SK-N-SH (cell line): ENCODE data around the gene UCN. TPM values are rescaled to one million over a fixed set of nuclear protein-coding genes. Genes with fewer than 3 reads are reported as not detected.

ENCODE experiments used
- CTCF ChIA-PET: fragments of 300-600, 350-600 bp; formaldehyde crosslinking; extraction: SDS; loops from one replicate; lab custom pipeline; 2021; lab: Yijun Ruan, JAX
- POLR2A ChIA-PET: fragments of 350-600 bp; sonication (Branson Sonifier 250); formaldehyde crosslinking; extraction: SDS; loops from one replicate; lab custom pipeline; 2020; ENCODE audit warnings: antibody characterized with exemption, inconsistent platforms; lab: Yijun Ruan, JAX
- DNase-seq: peaks from one replicate; pipeline ENCODE4 v3.0.0; 2012
- H2AFZ ChIP-seq: fragments of 200-600 bp; sonication (generic); 2 replicates; pipeline ENCODE4 v1.8.1; 2016; ENCODE audit warnings: antibody characterized with exemption, mild to moderate bottlenecking, low read depth
- H3F3A ChIP-seq: fragments of 200-600 bp; sonication (generic); replicated peaks from 2 replicates; pipeline ENCODE3; 2016; ENCODE audit warnings: antibody characterized with exemption, mild to moderate bottlenecking; ENCODE audit not compliant: insufficient read depth
- H3K27ac ChIP-seq, 2 experiments: fragments of 200-500 bp in 1 of 2; fragments of 200-600 bp in 1 of 2; sonication (Bioruptor generic) in 1 of 2; sonication (generic), shearing (Covaris generic) in 1 of 2; 2 replicates each; pipeline versions ENCODE4 v1.5.1 to v1.6.1; 2014 to 2016; ENCODE audit warnings: low read depth in 2 of 2, inconsistent platforms in 1 of 2, low read length in 1 of 2, mild to moderate bottlenecking in 1 of 2, mixed read lengths in 1 of 2
- H3K27me3 ChIP-seq: fragments of 200-600 bp; sonication (generic), shearing (Covaris generic); 2 replicates; pipeline ENCODE4 v1.6.1; 2016; ENCODE audit warnings: mixed run types; ENCODE audit not compliant: insufficient read depth
- H3K36me3 ChIP-seq, 2 experiments: fragments of 200-500 bp in 1 of 2; fragments of 200-600 bp in 1 of 2; sonication (Bioruptor generic) in 1 of 2; sonication (generic) in 1 of 2; replicated peaks in 1 of 2; 2 replicates each; pipeline versions ENCODE3 to v1.5.1; 2014 to 2016; ENCODE audit warnings: low read length in 1 of 2, mild to moderate bottlenecking in 1 of 2; ENCODE audit not compliant: insufficient read depth in 2 of 2, control insufficient read depth in 1 of 2
- H3K4me1 ChIP-seq, 2 experiments: fragments of 200-500 bp in 1 of 2; fragments of 200-600 bp in 1 of 2; sonication (Bioruptor generic) in 1 of 2; sonication (generic), shearing (Covaris generic) in 1 of 2; 2 replicates each; pipeline versions ENCODE4 v1.5.1 to v1.6.1; 2014 to 2016; ENCODE audit warnings: low read depth in 1 of 2, low read length in 1 of 2, mixed run types in 1 of 2; ENCODE audit not compliant: insufficient read depth in 2 of 2, control insufficient read depth in 1 of 2
- H3K4me2 ChIP-seq: fragments of 200-600 bp; sonication (generic), shearing (Covaris generic); 2 replicates; pipeline ENCODE4 v1.6.1; 2017; ENCODE audit warnings: mixed run types
- H3K4me3 ChIP-seq, 2 experiments: fragments of 200-500 bp in 1 of 2; fragments of 200-600 bp in 1 of 2; sonication (Bioruptor generic) in 1 of 2; sonication (generic), shearing (Covaris generic) in 1 of 2; 2 replicates each; pipeline versions ENCODE4 v1.5.1 to v1.8.1; 2014 to 2016; ENCODE audit warnings: low read depth in 2 of 2, inconsistent platforms in 1 of 2, low read length in 1 of 2, mild to moderate bottlenecking in 1 of 2, mixed read lengths in 1 of 2, moderate library complexity in 1 of 2
- H3K79me2 ChIP-seq: fragments of 200-600 bp; sonication (generic); 2 replicates; pipeline ENCODE4 v1.8.1; 2017; ENCODE audit warnings: mild to moderate bottlenecking; ENCODE audit not compliant: insufficient read depth
- H3K9ac ChIP-seq: fragments of 200-600 bp; sonication (generic); 2 replicates; pipeline ENCODE4 v1.6.1; 2017; ENCODE audit warnings: mixed run types
- H3K9me2 ChIP-seq: fragments of 200-600 bp; sonication (generic); 2 replicates; pipeline ENCODE4 v1.6.1; 2017; ENCODE audit warnings: mixed run types
- H3K9me3 ChIP-seq: fragments of 200-600 bp; sonication (generic); 2 replicates; pipeline ENCODE4 v1.6.1; 2017; ENCODE audit warnings: mixed run types, mild to moderate bottlenecking, moderate library complexity
- H4K20me1 ChIP-seq: fragments of 200-600 bp; sonication (generic); 2 replicates; pipeline ENCODE4 v1.6.1; 2017; ENCODE audit warnings: mild to moderate bottlenecking, mixed run types; ENCODE audit not compliant: insufficient read depth
- CTCF ChIP-seq: fragments of 200-600 bp; sonication (generic); IDR thresholded peaks from 2 replicates; pipeline ENCODE4 v1.6.1; 2017; ENCODE audit warnings: antibody characterized with exemption, mild to moderate bottlenecking, moderate library complexity
- EP300 ChIP-seq, 2 experiments: IDR thresholded peaks; 2 replicates each; pipeline versions ENCODE4 v1.4.0 to v1.6.1; 2012; ENCODE audit warnings: borderline replicate concordance in 1 of 2, low read depth in 1 of 2, low read length in 1 of 2
- EZH2phosphoT487 ChIP-seq: fragments of 200-600 bp; sonication (generic); IDR thresholded peaks from 2 replicates; pipeline ENCODE4 v1.6.1; 2017; ENCODE audit warnings: low read depth, mixed run types, mild to moderate bottlenecking, antibody characterized with exemption, moderate library complexity, borderline replicate concordance
- FOSL2 ChIP-seq: IDR thresholded peaks from 2 replicates; pipeline ENCODE4 v1.4.0; 2012; ENCODE audit warnings: low read depth, mild to moderate bottlenecking, moderate library complexity, borderline replicate concordance
- FOXJ3 ChIP-seq: sonication (generic); formaldehyde crosslinking; IDR thresholded peaks from 2 replicates; pipeline ENCODE4 v1.5.1; 2020; ENCODE audit warnings: mild to moderate bottlenecking, missing genetic modification reagents
- FOXM1 ChIP-seq: IDR thresholded peaks from 2 replicates; pipeline ENCODE4 v1.4.0; 2012; ENCODE audit warnings: low read depth, mild to moderate bottlenecking
- JUND ChIP-seq: IDR thresholded peaks from 2 replicates; pipeline ENCODE4 v1.4.0; 2012
- MAX ChIP-seq: IDR thresholded peaks from 2 replicates; pipeline ENCODE4 v1.4.0; 2012; ENCODE audit warnings: low read depth
- MXI1 ChIP-seq: IDR thresholded peaks from 2 replicates; pipeline ENCODE4 v1.6.1; 2012; ENCODE audit warnings: mild to moderate bottlenecking, low read depth, low read length, improper control_type of control experiment
- NFIC ChIP-seq: IDR thresholded peaks from 2 replicates; pipeline ENCODE4 v1.4.0; 2012; ENCODE audit warnings: borderline replicate concordance
- NRF1 ChIP-seq: IDR thresholded peaks from 2 replicates; pipeline ENCODE4 v1.6.1; 2012; ENCODE audit warnings: low read depth, mild to moderate bottlenecking, low read length
- RAD21 ChIP-seq: IDR thresholded peaks from 2 replicates; pipeline ENCODE4 v1.6.1; 2012; ENCODE audit warnings: mild to moderate bottlenecking, low read length
- REST ChIP-seq: IDR thresholded peaks from 2 replicates; pipeline ENCODE4 v1.6.1; 2012; ENCODE audit warnings: mild to moderate bottlenecking, low read depth, low read length, moderate library complexity
- SIN3A ChIP-seq: IDR thresholded peaks from 2 replicates; pipeline ENCODE4 v1.6.1; 2012; ENCODE audit warnings: low read depth, mild to moderate bottlenecking, low read length, moderate library complexity, borderline replicate concordance
- SMC3 ChIP-seq: IDR thresholded peaks from 2 replicates; pipeline ENCODE4 v1.6.1; 2012; ENCODE audit warnings: low read depth, low read length, improper control_type of control experiment
- TAF1 ChIP-seq: IDR thresholded peaks from 2 replicates; pipeline ENCODE4 v1.6.1; 2012; ENCODE audit warnings: low read depth, mild to moderate bottlenecking, low read length, moderate library complexity, borderline replicate concordance
- TEAD4 ChIP-seq: IDR thresholded peaks from 2 replicates; pipeline ENCODE4 v1.4.0; 2012; ENCODE audit warnings: mild to moderate bottlenecking, borderline replicate concordance; ENCODE audit not compliant: insufficient read depth
- USF1 ChIP-seq: IDR thresholded peaks from 2 replicates; pipeline ENCODE4 v1.4.0; 2012; ENCODE audit warnings: low read depth, borderline replicate concordance
- USF2 ChIP-seq: fragments of 150-350 bp; IDR thresholded peaks from 2 replicates; pipeline ENCODE4 v1.6.1; 2017; ENCODE audit warnings: antibody characterized with exemption, low read length, low read depth, borderline replicate concordance
- YY1 ChIP-seq: IDR thresholded peaks from 2 replicates; pipeline ENCODE4 v1.4.0; 2012; ENCODE audit warnings: low read depth, mild to moderate bottlenecking
- WGBS: methylation state at CpG from one replicate; pipeline ENCODE4 v1.1.6; 2017; ENCODE audit warnings: low lambda C conversion rate; 5-methylcytosine and 5-hydroxymethylcytosine counted together
- polyA plus RNA-seq, 3 experiments: library from polyadenylated mRNA; depleted of rRNA; stranded (reverse); fragments of >200 nt; gene quantifications; 2 replicates each; pipeline ENCODE4 v1.2.3, GENCODE V29; 2012

Gene UCN
- polyA plus RNA-seq, 1 of the 3 experiments (the other 2 are of a cell fraction) = 2.8 TPM

GRCh38 chr2:27264753-27265535 is 43.3 kb downstream of the UCN start:
- H3K9me3 ChIP-seq = no peaks in the 10 kb centered on the region
- no peaks in the 10 kb centered on the region for H3K79me2 ChIP-seq
- H3K9ac ChIP-seq = no peak overlapping the region
- 11% methylated on average over 47 of the region's 56 CpGs for WGBS
- no peaks in the 10 kb centered on the region for H3K36me3 ChIP-seq
- H2AFZ ChIP-seq = peak overlapping the region; percentile 72; the same call in 1 of the 2 replicates
- peak; percentile 81 for TF ChIP-seq USF1
- TF ChIP-seq YY1 = peak; percentile 80
- TF ChIP-seq SMC3 = peak; percentile 75
- TF ChIP-seq MAX = peak; percentile 95
- no peak for TF ChIP-seq FOSL2
- TF ChIP-seq CTCF = peak; percentile 78
- TF ChIP-seq USF2 = peak; percentile 44; the same call in 1 of the 2 replicates
- TF ChIP-seq EP300 (IDR thresholded peaks at IDR 0.05; ENCODE audit: borderline replicate concordance in 1 of 2, low read depth in 1 of 2, low read length in 1 of 2) = no peak
- TF ChIP-seq FOXM1 = no peak
- TF ChIP-seq RAD21 = peak; percentile 58
- TF ChIP-seq JUND = no peak
- peak; percentile 37; the same call in 1 of the 2 replicates for TF ChIP-seq NFIC
- no peak for TF ChIP-seq REST
- TF ChIP-seq FOXJ3 (CRISPR knock-in tag) = peak; percentile 66; the same call in 1 of the 2 replicates
- TF ChIP-seq NRF1 = peak; percentile 4; the same call in 1 of the 2 replicates
- TF ChIP-seq TEAD4 = 0 out of 2 replicates have a peak, but pooled peaks have one; percentile 13
- TF ChIP-seq TAF1 = 0 out of 2 replicates have a peak, but pooled peaks have one; percentile 13
- peak; percentile 89 for TF ChIP-seq MXI1
- peak; percentile 68; the same call in 1 of the 2 replicates for TF ChIP-seq SIN3A
- 0 out of 2 replicates have a peak, but pooled peaks have one; percentile 20 for TF ChIP-seq EZH2phosphoT487
- DNase-seq = peak; percentile 100
- H3K27me3 ChIP-seq = peaks cover 86% of the 10 kb centered on the region
- H3K4me3 ChIP-seq = peak overlapping the region; percentile 49 to 55
- H3K27ac ChIP-seq = no peak overlapping the region
- H3K9me2 ChIP-seq = no peaks in the 10 kb centered on the region
- H4K20me1 ChIP-seq = no peaks in the 10 kb centered on the region
- H3K4me2 ChIP-seq = peak overlapping the region; percentile 84
- peaks cover 6% of the 10 kb centered on the region for H3F3A ChIP-seq
- POLR2A ChIA-PET = interaction anchor here (0.6 to 2.0 kb wide), 3 partner anchors 16 to 1387 kb away, joined by 3 to 7 read pairs (median 4); partner anchors contain the start of gene ASXL2
- CTCF ChIA-PET = interaction anchor here (0.5 to 14.1 kb wide), 61 partner anchors 9 to 1663 kb away, joined by 3 to 392 read pairs (median 4); partner anchors contain the start of genes ABHD1, AGBL5, ATRAID and CAD
- H3K4me1 ChIP-seq = peaks cover 6 to 28% of the 10 kb centered on the region in 2 experiments; a peak in 1 of 4 replicates
